GM18505 (cell line): Measurements from ENCODE around the gene AGRP.

ENCODE experiments used
- ATAC-seq: cut with Tn5 transposase; IDR thresholded peaks from one replicate; pipeline ENCODE4 v1.9.1; 2021; ENCODE audit not compliant: unreplicated experiment
- POLR2A ChIP-seq: IDR thresholded peaks from 4 replicates; pipeline ENCODE4 v1.6.1; 2011; ENCODE audit warnings: borderline replicate concordance; ENCODE audit not compliant: insufficient read depth, insufficient read length; ENCODE audit errors: extremely low read depth

Gene AGRP

GRCh38 chr16:67486805-67487204 lies 3.5 kb upstream of the AGRP start:
- no peak for ATAC-seq
- TF ChIP-seq POLR2A = no peak

DNA sequence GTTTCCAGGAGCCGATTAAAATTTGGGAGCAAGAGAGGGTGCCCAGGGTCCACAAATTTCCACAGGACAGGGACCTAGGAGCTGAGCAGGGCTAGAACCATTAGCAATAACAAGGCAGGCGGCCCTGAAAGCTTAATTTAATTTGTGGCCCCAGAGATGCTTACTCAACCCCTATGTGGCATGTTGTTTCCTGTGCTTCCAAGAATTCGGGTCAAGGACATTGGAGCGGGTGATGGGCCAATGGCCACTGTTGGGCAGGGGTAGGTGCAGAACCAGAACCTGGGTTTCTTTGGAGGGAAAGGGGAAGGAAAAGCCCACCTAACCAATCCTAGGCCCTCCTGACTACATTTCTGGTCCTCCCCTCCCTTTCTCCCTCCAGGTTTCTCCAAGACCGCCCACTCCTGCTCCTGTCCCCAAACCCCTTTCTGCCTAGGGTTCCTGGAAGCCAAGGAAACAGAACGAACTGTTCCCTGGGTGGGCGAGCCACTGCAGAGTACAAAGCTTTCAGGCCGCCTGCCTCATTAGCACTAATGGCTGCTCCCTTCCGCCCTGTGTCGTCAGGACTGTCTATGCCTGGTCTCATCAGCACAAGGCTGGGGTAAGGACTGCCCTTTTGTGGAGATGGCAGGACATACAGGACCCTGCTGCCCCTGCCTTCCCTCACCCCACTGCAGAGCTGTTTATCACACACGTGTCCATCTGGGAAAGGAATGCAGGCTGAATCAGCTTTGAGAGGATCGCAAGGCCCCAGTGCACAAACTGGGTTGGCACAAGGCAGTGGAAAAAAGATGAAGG lies 581 bp upstream of the AGRP start:
- no peak for ATAC-seq

GRCh38 chr16:67482233-67482924 lies 968 bp downstream of the AGRP start:
- TF ChIP-seq POLR2A = no peak
- no peak for ATAC-seq

More for the DNA sequence above, 581 bp upstream of the AGRP start:
- TF ChIP-seq POLR2A = no peak

- TF ChIP-seq POLR2A = no peak
Measured at GRCh38 chr16:67481561-67482232, 1.6 kb downstream of the AGRP start.

DNA sequence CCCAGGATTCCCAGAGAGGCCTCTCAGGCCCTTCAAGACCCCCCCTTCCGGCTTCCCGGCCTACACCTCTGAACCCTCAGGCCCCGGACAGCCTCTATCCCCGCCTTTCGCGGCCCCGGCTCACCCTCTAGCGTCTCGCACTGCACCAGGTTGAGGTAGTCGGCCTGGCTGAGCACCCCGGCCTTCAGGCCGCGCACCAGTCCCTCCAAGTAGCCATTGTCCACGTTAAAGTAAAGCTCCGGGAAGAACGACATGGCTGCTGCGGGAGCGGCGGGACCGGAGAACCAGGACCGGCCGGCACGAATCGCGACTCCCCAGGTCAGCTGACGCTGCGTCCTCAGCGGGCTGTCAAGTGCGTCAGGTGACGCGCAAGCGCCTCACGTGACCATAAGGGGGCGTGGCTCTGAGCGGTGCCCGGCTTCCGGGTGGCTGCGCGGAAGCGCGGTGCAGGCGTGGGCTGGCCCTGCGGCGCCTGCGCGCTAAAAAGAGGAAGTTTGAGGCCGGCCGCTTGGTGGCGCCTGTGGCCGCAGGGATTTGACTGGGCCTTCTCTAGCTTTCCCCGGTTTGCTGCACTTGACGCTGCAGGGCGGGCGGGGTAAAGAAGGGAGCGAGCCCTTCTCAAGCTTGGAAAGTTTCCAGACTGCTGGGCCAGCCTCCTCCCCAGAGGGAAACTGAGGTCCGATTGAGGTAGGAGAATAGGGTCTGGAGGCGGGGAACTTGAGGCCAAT lies 2.4 kb downstream of the AGRP start, which contains the start of gene ATP6V0D1:
Gene ATP6V0D1, minus strand, starts transcription at position 325 of the 728 bp plus-strand sequence. Its CDS starts 71 bp downstream, at position 254.
- peak; percentile 76 for TF ChIP-seq POLR2A

More at GRCh38 chr16:67481561-67482232, 1.6 kb downstream of the AGRP start:
- ATAC-seq = no peak

DNA sequence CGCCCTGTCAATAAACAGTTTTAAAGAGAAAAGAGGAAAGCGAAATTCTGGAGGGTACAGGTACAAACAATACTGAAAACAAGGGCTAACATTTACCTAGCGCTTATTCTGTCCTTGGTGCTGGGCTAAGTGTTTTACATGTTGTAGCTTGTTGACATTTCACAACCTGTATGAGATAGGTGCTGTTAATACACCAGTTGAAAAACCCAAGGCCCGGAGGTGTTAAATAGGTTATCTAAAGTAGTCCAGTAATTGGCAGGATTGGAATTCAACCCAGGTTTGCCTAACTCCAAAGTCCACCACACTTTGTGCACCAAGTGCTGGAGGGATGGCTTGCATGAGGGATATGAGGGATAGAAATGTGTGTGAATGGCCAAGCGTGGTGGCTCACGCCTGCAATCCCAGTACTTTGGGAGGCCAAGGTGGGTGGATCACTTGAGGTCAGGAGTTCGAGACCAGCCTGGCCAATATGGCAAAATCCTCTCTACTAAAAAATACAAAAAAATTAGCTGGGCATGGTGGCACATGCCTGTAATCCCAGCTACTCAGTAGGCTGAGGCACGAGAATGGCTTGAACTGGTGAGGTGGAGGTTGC lies 5.3 kb downstream of the AGRP start:
- no peak for ATAC-seq
- TF ChIP-seq POLR2A = no peak

More for the DNA sequence above, 2.4 kb downstream of the AGRP start, which contains the start of gene ATP6V0D1:
- peak; percentile 83 for ATAC-seq

GRCh38 chr16:67474551-67475455 lies 8.5 kb downstream of the AGRP start:
- TF ChIP-seq POLR2A = no peak
- no peak for ATAC-seq

GRCh38 chr16:67471758-67472384 lies 11.5 kb downstream of the AGRP start:
- no peak for ATAC-seq
- no peak for TF ChIP-seq POLR2A

DNA sequence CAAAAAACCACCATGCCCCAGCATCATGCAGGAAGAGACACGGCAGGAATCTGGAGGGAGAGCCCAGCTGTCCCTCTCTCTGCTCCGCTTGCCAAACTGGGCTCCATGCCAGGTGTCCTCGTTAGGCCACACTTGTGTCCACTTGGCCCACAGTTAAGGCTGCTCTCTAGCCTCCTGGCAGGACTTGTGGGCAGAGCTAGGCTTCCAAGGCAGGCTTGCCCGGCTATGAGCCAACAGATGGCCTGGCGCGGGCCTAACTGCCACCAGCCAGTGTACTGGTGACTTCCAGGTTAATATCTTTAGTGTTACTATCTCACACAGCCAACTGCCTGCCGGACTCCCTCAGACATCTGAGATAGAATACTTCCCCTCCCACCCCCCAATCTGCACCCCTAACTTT lies 13.0 kb downstream of the AGRP start:
- no peak for ATAC-seq
- TF ChIP-seq POLR2A = no peak

DNA sequence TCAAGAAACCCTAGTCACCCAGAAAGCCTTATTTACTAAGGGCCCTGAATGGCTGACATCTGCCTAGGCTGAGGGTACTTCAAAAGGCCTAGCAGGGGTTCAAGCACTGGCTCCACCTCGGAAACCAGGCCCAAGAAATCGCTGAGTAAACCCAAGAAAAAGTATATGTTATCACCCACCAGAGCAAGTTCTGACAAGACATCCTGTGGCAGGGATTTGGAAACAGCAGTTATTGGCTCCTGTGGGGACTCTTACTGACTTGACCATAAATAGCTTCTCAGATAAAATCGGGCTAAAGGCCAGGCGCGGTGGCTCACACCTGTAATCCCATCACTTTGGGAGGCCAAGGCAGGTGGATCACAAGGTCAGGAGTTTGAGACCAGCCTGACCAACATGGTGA lies 14.6 kb downstream of the AGRP start:
- no peak for ATAC-seq
- no peak for TF ChIP-seq POLR2A

- TF ChIP-seq POLR2A = no peak
- ATAC-seq = no peak
Measured at GRCh38 chr16:67466581-67466980, 16.8 kb downstream of the AGRP start.
